Measurements from ENCODE around the gene C1orf53.
"Not testable (repeated sequence)": the region's sequence is repeated elsewhere in the genome, so short reads cannot be mapped to it uniquely, and the experiment has no call there.

DNA sequence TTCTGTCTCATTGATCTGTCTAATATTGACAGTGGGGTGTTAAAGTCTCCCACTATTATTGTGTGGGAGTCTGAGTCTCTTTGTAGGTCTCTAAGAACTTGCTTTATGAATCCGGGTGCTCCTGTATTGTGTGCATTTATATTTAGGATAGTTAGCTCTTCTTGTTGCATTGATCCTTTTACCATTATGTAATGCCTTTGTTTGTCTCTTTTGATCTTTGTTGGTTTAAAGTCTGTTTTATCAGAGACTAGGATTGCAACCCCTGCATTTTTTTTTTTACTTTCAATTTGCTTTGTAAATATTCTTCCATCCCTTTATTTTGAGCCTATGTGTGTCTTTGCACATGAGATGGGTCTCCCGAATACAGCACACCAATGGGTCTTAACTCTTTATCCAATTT, 20.2 kb upstream of the C1orf53 start:
- TF ChIP-seq, protein P1, sequence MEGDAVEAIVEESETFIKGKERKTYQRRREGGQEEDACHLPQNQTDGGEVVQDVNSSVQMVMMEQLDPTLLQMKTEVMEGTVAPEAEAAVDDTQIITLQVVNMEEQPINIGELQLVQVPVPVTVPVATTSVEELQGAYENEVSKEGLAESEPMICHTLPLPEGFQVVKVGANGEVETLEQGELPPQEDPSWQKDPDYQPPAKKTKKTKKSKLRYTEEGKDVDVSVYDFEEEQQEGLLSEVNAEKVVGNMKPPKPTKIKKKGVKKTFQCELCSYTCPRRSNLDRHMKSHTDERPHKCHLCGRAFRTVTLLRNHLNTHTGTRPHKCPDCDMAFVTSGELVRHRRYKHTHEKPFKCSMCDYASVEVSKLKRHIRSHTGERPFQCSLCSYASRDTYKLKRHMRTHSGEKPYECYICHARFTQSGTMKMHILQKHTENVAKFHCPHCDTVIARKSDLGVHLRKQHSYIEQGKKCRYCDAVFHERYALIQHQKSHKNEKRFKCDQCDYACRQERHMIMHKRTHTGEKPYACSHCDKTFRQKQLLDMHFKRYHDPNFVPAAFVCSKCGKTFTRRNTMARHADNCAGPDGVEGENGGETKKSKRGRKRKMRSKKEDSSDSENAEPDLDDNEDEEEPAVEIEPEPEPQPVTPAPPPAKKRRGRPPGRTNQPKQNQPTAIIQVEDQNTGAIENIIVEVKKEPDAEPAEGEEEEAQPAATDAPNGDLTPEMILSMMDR (IDR thresholded peaks at IDR 0.05; ENCODE audit: low read length), result not testable (repeated sequence)
- TF ChIP-seq EZH2phosphoT487 (IDR thresholded peaks at IDR 0.05; ENCODE audit: low read length); EZH2 (optimal IDR thresholded peaks at IDR 0.05; ENCODE audit: low read depth, low read length): not testable (repeated sequence)

Measured in MM.1S (cell line).